Measurements from ENCODE around the gene LRP1B.

GRCh38 chr2:141791521-141791920 is 339.3 kb downstream of the LRP1B start:
- no peak for TF ChIP-seq CTCF (IDR thresholded peaks at IDR 0.05)
- TF ChIP-seq POLR2A (IDR thresholded peaks at IDR 0.05) = no peak

Measured in Peyer's patch (tissue), 4 donors.